GM21526 (cell line): ENCODE measurements around the gene NUP42.
"Not testable (repeated sequence)": the region's sequence is repeated elsewhere in the genome, so short reads cannot be mapped to it uniquely, and the experiment has no call there.

ENCODE experiments used
- ATAC-seq: cut with Tn5 transposase; IDR thresholded peaks from one replicate; pipeline ENCODE4 v1.9.1; 2021; ENCODE audit warnings: moderate library complexity; ENCODE audit not compliant: unreplicated experiment, low FRiP score

The NUP42 gene

GRCh38 chr7:23200331-23200730 lies 18.5 kb downstream of the NUP42 start:
- no peak for ATAC-seq

GRCh38 chr7:23204241-23204640 lies 22.4 kb downstream of the NUP42 start:
- ATAC-seq = no peak

DNA sequence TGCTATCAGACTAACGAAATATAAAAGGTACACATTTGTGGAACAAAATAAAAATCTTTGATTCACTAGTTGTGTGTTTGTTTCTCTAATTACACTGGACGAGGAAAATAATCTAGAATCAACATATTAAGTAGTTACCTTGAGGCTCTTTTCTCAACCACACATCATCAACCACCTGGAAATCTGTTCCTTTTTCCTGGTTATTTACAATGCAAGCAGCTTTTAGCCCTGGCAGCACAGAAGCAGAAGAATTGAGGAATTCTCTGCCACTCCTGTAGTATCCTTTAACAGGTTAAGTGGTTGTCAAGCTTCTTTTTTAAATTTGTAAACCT lies 23.7 kb downstream of the NUP42 start:
- ATAC-seq = no peak

GRCh38 chr7:23205909-23206767 lies 24.3 kb downstream of the NUP42 start:
- ATAC-seq = no peak

- no peak for ATAC-seq
Observed at GRCh38 chr7:23207021-23207420, 25.2 kb downstream of the NUP42 start.

GRCh38 chr7:23207884-23208283 lies 26.0 kb downstream of the NUP42 start:
- ATAC-seq = no peak

DNA sequence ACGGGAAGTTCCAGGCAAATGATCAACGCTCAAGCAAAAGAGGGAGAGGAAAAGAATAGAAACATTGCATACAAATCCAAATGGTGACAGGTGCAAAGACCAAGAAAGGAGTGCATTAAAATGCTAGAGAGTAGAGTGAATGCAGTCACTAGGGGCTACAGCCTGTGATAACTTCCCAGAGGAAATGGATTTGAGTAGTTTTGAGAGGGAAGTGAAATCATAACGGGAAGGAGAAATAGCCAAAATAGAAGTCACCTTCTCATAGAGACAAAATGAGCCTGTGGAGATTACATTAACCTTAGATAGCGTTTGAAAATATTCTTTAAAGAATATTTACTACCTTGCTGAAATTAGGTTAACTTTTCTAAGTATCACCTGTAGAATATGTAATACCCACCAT lies 26.5 kb downstream of the NUP42 start:
- no peak for ATAC-seq

- ATAC-seq = no peak
Observed at GRCh38 chr7:23210506-23210905, 28.7 kb downstream of the NUP42 start.

DNA sequence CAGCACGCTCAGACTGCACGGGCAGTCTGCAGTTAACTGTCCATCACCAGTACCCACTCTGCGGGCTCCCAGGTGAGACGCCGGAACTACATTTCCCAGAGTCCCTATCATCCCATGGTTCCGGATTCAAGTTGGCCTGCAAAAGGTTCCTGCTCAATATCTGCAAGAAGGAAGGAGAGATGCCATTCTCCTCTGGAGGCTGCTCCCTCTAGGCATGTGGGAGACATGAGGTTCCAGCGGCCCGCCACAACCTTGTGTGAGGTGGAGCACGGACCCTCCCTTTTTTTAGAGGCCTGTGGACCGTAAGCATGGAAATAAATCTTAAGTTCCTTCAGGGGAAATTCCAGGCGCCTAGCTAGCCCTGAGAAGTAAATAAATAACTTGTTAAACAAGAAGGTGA lies 29.7 kb downstream of the NUP42 start:
- no peak for ATAC-seq

GRCh38 chr7:23212395-23212794 lies 30.5 kb downstream of the NUP42 start:
- ATAC-seq = no peak

DNA sequence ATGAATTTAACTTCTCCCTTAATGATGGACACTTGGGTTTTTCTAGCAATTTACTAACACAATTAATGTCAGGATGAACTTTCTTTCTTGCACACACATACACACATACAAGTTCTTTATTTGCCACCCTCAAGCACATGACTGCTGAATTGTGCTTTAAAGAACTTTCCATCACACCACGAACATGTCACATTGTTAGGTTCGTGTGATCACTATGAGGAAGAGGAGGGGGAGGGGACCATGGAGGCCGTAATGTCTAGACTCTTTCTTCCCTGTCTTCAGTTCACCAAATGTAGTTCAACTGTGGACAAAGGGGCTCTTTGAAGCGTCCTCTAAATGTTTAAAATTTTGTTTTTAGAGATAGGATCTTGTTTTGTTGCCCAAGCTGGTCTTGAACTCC lies 31.0 kb downstream of the NUP42 start:
- ATAC-seq = no peak

- no peak for ATAC-seq
Observed at GRCh38 chr7:23213755-23214154, 31.9 kb downstream of the NUP42 start.

- ATAC-seq = no peak
Observed at GRCh38 chr7:23214423-23214822, 32.6 kb downstream of the NUP42 start.

- no peak for ATAC-seq
Observed at GRCh38 chr7:23214938-23215337, 33.1 kb downstream of the NUP42 start.

DNA sequence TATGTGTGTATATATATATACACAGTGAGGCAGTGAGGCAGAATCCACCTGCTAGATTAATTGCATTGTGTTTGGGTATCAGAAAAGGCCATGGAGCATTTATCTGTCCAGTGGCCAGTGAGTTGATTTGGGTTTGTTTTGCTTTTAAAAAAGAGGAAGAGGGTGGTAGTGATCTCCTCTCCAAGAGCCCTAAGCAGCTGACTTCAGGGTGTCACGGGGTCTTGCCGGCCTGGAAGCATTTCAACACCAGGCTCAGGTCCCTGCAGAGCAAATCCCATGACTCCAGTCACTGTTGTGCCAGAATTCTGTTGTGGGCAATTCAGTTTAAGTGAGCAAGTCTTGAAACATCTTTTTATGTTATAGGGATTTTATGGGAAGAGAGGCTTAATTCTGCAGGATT lies 34.2 kb downstream of the NUP42 start:
- ATAC-seq = no peak

- ATAC-seq = no peak
Observed at GRCh38 chr7:23218196-23218595, 36.3 kb downstream of the NUP42 start.

DNA sequence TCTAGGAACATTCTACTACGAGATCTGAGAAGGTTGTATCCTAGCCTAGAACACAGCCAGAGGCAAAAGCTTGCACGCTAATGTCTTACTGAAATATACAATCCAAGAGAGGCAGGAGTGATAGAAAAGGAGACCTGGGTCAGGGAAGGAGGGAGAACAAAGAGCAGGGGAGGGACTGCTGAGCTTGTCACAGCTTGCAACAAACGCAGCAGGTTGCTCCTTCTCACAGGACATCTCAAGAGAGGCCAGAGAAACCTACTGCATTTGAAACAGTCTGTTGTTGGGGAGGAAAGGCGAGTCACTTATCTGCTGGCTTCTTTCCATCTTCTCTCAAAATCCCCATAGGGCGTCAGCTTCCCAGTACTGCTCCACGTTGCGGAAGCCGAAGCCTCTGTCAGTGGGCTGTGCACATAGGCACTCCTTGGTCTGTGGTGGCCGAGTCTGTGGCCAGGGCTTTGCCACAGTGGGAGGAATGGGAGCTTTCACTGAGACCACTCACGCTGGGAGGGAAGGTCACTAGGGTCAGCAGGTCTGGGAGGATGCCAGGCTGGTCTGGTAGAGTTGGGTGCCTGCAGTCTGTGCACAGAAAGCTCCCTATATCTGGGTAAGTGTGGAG lies 39.0 kb downstream of the NUP42 start:
- ATAC-seq = no peak

DNA sequence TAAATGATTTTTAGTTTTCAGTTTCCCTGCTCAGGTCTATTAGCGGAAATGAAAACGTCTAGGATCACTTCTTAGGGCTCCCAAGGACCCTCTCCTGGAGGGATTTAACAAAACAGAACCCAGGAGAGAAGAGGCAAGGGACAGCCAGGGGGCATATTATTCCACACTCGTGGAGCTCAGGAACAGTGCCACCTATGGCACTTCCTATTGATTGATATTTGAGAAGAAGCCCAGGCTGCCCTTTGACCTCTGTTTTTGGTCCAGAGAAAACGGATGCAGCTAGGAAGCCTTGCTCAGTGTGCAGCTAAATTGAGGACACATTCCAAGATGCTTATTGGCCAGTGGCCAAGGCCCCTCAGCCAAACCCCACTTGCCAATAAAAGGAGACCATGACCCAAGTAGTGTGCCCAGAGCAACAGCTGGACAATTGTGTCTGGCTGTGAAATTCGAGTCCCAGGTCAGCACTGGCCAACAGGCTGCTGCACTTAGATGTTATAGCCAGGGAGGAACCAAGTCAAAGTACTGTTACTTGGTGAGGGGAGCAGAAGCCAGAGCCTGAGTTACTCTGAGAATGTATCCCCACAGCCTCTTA lies 40.7 kb downstream of the NUP42 start:
- ATAC-seq = no peak

GRCh38 chr7:23224364-23224763 lies 42.5 kb downstream of the NUP42 start:
- not testable (repeated sequence) for ATAC-seq

GRCh38 chr7:23226844-23227450 lies 45.1 kb downstream of the NUP42 start:
- ATAC-seq = no peak

- ATAC-seq = no peak
Observed at GRCh38 chr7:23228412-23228811, 46.6 kb downstream of the NUP42 start.
